GM18511 (cell line): Measurements from ENCODE around the gene HAGH.
"Not testable (repeated sequence)": the region's sequence is repeated elsewhere in the genome, so short reads cannot be mapped to it uniquely, and the experiment has no call there.

Source experiments
- ATAC-seq: cut with Tn5 transposase; IDR thresholded peaks from one replicate; pipeline ENCODE4 v1.9.1; 2021; ENCODE audit warnings: mild to moderate bottlenecking, moderate library complexity; ENCODE audit not compliant: unreplicated experiment

Gene HAGH

GRCh38 chr16:1826691-1827573 is at the start of gene HAGH, which contains the start of gene FAHD1:
TSS of gene HAGH (minus strand) at chr16:1826825. CDS start at chr16:1826787, 38 bp downstream.
TSS of gene FAHD1 (plus strand) at chr16:1827206. CDS start at chr16:1827239, 33 bp downstream.
- ATAC-seq, result peak; percentile 89

GRCh38 chr16:1876066-1876465 is 49.4 kb upstream of the HAGH start:
- ATAC-seq, result not testable (repeated sequence)

GRCh38 chr16:1874854-1875253 is 48.2 kb upstream of the HAGH start:
- no peak for ATAC-seq

- ATAC-seq, result no peak
Measured at GRCh38 chr16:1871974-1872635, 45.5 kb upstream of the HAGH start, which contains the start of gene MEIOB. TSS of gene MEIOB (minus strand) at chr16:1872164. CDS start at chr16:1868175, 3,989 bp downstream.

- no peak for ATAC-seq
Measured at GRCh38 chr16:1870365-1871082, 43.9 kb upstream of the HAGH start.

- ATAC-seq, result no peak
Measured at GRCh38 chr16:1865902-1866690, 39.5 kb upstream of the HAGH start.

GRCh38 chr16:1863681-1864460 is 37.2 kb upstream of the HAGH start:
- no peak for ATAC-seq

GRCh38 chr16:1862394-1862793 is 35.8 kb upstream of the HAGH start:
- ATAC-seq, result no peak

GRCh38 chr16:1861730-1862129 is 35.1 kb upstream of the HAGH start:
- no peak for ATAC-seq

GRCh38 chr16:1859650-1860049 is 33.0 kb upstream of the HAGH start:
- ATAC-seq, result no peak

- no peak for ATAC-seq
Measured at GRCh38 chr16:1858189-1858865, 31.7 kb upstream of the HAGH start.

- ATAC-seq, result no peak
Measured at GRCh38 chr16:1857433-1858097, 30.9 kb upstream of the HAGH start.

- ATAC-seq, result no peak
Measured at GRCh38 chr16:1851793-1852192, 25.2 kb upstream of the HAGH start.

GRCh38 chr16:1850981-1851380 is 24.4 kb upstream of the HAGH start:
- no peak for ATAC-seq

GRCh38 chr16:1846416-1846815 is 19.8 kb upstream of the HAGH start:
- no peak for ATAC-seq

GRCh38 chr16:1845985-1846384 is 19.4 kb upstream of the HAGH start:
- no peak for ATAC-seq

GRCh38 chr16:1839554-1839953 is 12.9 kb upstream of the HAGH start:
- ATAC-seq, result no peak

GRCh38 chr16:1834096-1834495 is 7.5 kb upstream of the HAGH start:
- no peak for ATAC-seq
